CD4-positive, alpha-beta T cell (primary cell): ENCODE measurements around the gene SERPINA6. TPM values are rescaled to one million over a fixed set of nuclear protein-coding genes. Genes with fewer than 3 reads are reported as not detected.

Experiments
- ATAC-seq: fragments of 200-7000 bp; cut with Tn5 transposase; one replicate; pipeline ENCODE4 v1.10.0; 2022; ENCODE audit warnings: mild to moderate bottlenecking; ENCODE audit not compliant: poor library complexity
- CTCF ChIA-PET: fragments of 350-600 bp; sonication (Branson Sonifier 250); formaldehyde crosslinking; loops from one replicate; lab custom pipeline; 2021; ENCODE audit warnings: antibody characterized with exemption, inconsistent platforms; lab: Charles Lee
- POLR2A ChIA-PET: fragments of 350-600 bp; sonication (Branson Sonifier 250); formaldehyde crosslinking; loops from one replicate; lab custom pipeline; 2021; ENCODE audit warnings: antibody characterized with exemption, inconsistent platforms; lab: Charles Lee
- DNase-seq, 14 experiments: peaks; one replicate each; pipeline ENCODE4 v3.0.0-alpha.2; 2013 to 2020; ENCODE audit warnings: mixed read lengths in 2 of 14
- H3K27ac ChIP-seq, 2 donors: one replicate each; pipeline versions ENCODE4 v1.5.1 to v1.7.0; 2013; ENCODE audit warnings: low read length in 2 of 2, low read depth in 1 of 2, mild to moderate bottlenecking in 1 of 2
- H3K27me3 ChIP-seq, 2 experiments: 1 replicate in 1 of 2; 2 replicates in 1 of 2; pipeline versions ENCODE4 v1.6.1 to v1.7.0; 2013; ENCODE audit warnings: low read length in 2 of 2, control low read depth in 1 of 2, mild to moderate bottlenecking in 1 of 2, moderate library complexity in 1 of 2; ENCODE audit not compliant: insufficient read depth in 2 of 2, control insufficient read depth in 1 of 2
- H3K36me3 ChIP-seq: one replicate; pipeline ENCODE4 v1.6.1; 2013; ENCODE audit warnings: low read length, control low read depth; ENCODE audit not compliant: insufficient read depth
- H3K4me1 ChIP-seq: one replicate; pipeline ENCODE4 v1.6.1; 2013; ENCODE audit warnings: low read length, control low read depth; ENCODE audit not compliant: insufficient read depth
- H3K4me3 ChIP-seq: one replicate; pipeline ENCODE4 v1.5.1; 2013; ENCODE audit warnings: mild to moderate bottlenecking, low read length, moderate library complexity
- H3K9me3 ChIP-seq, 2 experiments: 1 replicate in 1 of 2; 2 replicates in 1 of 2; pipeline versions ENCODE4 v1.6.1 to v1.7.0; 2013; ENCODE audit warnings: low read length in 2 of 2, mild to moderate bottlenecking in 2 of 2, control low read depth in 1 of 2, moderate library complexity in 1 of 2; ENCODE audit not compliant: control insufficient read depth in 1 of 2, insufficient read depth in 1 of 2
- H3K27ac Mint-ChIP-seq: one replicate; pipeline ENCODE4 v1.8.0; 2020; ENCODE audit warnings: mixed read lengths
- H3K27me3 Mint-ChIP-seq: one replicate; pipeline ENCODE4 v1.8.0; 2021; ENCODE audit warnings: mixed read lengths
- H3K36me3 Mint-ChIP-seq: one replicate; pipeline ENCODE4 v1.8.0; 2021; ENCODE audit warnings: low read depth, mixed read lengths
- H3K4me1 Mint-ChIP-seq: one replicate; pipeline ENCODE4 v1.8.0; 2021; ENCODE audit warnings: low read depth, mixed read lengths
- H3K4me3 Mint-ChIP-seq: one replicate; pipeline ENCODE4 v1.8.0; 2020; ENCODE audit warnings: mild to moderate bottlenecking, mixed read lengths
- H3K9me3 Mint-ChIP-seq: one replicate; pipeline ENCODE4 v1.8.0; 2020; ENCODE audit warnings: mixed read lengths
- CTCF ChIP-seq: fragments of 200-600 bp; IDR thresholded peaks from one replicate; pipeline ENCODE4 v1.8.0; 2022; ENCODE audit warnings: antibody characterized with exemption, mild to moderate bottlenecking
- intact Hi-C, 2 experiments: fragments of 100-400 bp; cut with DNase I in 1 of 2; cut with micrococcal nuclease in 1 of 2; formaldehyde crosslinking; loops; one replicate each; pipeline versions ENCODE4 v1.15.1 to v1.9.0; 2023 to 2025; cut with DNase I, micrococcal nuclease
- total RNA-seq, 174 experiments: library from RNA in 2 of 174; stranded (reverse) in 2 of 174; gene quantifications; one replicate each; pipeline ENCODE4 v1.2.3 and lab custom pipeline; 2021 to 2026

Gene SERPINA6
- total RNA-seq, 2 experiments from 2014 or later, result not detected

GRCh38 chr14:94366146-94366915 lies 43.2 kb upstream of the SERPINA6 start, which contains the start of gene SERPINA2:
Gene SERPINA2 (minus strand): TSS chr14:94366698.
- H3K4me1 Mint-ChIP-seq, result no peaks in the 10 kb centered on the region
- Histone ChIP-seq H3K4me3 (no peak within 1 kb of the TSS), H3K27me3 (no peaks in the 10 kb centered on the region), H3K9me3 (peaks cover 0 to 5% of the 10 kb centered on the region in 2 experiments), H3K36me3 (no peaks in the 10 kb centered on the region), H3K27ac (no peak within 1 kb of the TSS), H3K4me1 (no peaks in the 10 kb centered on the region)
- no peak within 1 kb of the TSS for H3K4me3 Mint-ChIP-seq
- no peak for DNase-seq
- no peak for ATAC-seq
- intact Hi-C loops, result no loop called here
- H3K36me3 Mint-ChIP-seq, result no peaks in the 10 kb centered on the region
- peaks cover 10% of the 10 kb centered on the region for H3K27me3 Mint-ChIP-seq
- no peaks in the 10 kb centered on the region for H3K9me3 Mint-ChIP-seq
- no peak for TF ChIP-seq CTCF
- no peak within 1 kb of the TSS for H3K27ac Mint-ChIP-seq
- POLR2A ChIA-PET, result no interaction called here
- CTCF ChIA-PET, result no interaction called here

- Histone ChIP-seq H3K4me3 (no peak overlapping the region), H3K36me3 (no peaks in the 10 kb centered on the region), H3K9me3 (peaks cover 0 to 5% of the 10 kb centered on the region in 2 experiments), H3K4me1 (no peaks in the 10 kb centered on the region), H3K27me3 (peaks cover 0 to 4% of the 10 kb centered on the region in 2 experiments), H3K27ac (no peak overlapping the region)
- H3K4me1 Mint-ChIP-seq, result no peaks in the 10 kb centered on the region
- H3K36me3 Mint-ChIP-seq, result no peaks in the 10 kb centered on the region
- no peaks in the 10 kb centered on the region for H3K9me3 Mint-ChIP-seq
- no peak for ATAC-seq
- no peak for DNase-seq
- no peak overlapping the region for H3K27ac Mint-ChIP-seq
- ChIA-PET POLR2A (no interaction called here), CTCF (no interaction called here)
- TF ChIP-seq CTCF, result no peak
- H3K4me3 Mint-ChIP-seq, result no peak overlapping the region
- peaks cover 10% of the 10 kb centered on the region for H3K27me3 Mint-ChIP-seq
- intact Hi-C loops, result no loop called here
Measured at GRCh38 chr14:94365624-94366023, 42.5 kb upstream of the SERPINA6 start.

GRCh38 chr14:94364964-94365363 lies 41.8 kb upstream of the SERPINA6 start:
- peaks cover 10% of the 10 kb centered on the region for H3K27me3 Mint-ChIP-seq
- Histone ChIP-seq H3K27me3 (peaks cover 0 to 4% of the 10 kb centered on the region in 2 experiments), H3K4me3 (no peak overlapping the region), H3K36me3 (no peaks in the 10 kb centered on the region), H3K4me1 (no peaks in the 10 kb centered on the region), H3K9me3 (peaks cover 0 to 5% of the 10 kb centered on the region in 2 experiments), H3K27ac (no peak overlapping the region)
- POLR2A ChIA-PET, result no interaction called here
- TF ChIP-seq CTCF, result no peak
- CTCF ChIA-PET, result no interaction called here
- ATAC-seq (no peak), DNase-seq (no peak)
- H3K36me3 Mint-ChIP-seq, result no peaks in the 10 kb centered on the region
- no peaks in the 10 kb centered on the region for H3K4me1 Mint-ChIP-seq
- intact Hi-C loops, result no loop called here
- H3K27ac Mint-ChIP-seq, result no peak overlapping the region
- no peak overlapping the region for H3K4me3 Mint-ChIP-seq
- no peaks in the 10 kb centered on the region for H3K9me3 Mint-ChIP-seq
